GM10248 (cell line): ENCODE results near the gene CYP2C18.
"Not testable (repeated sequence)": the region's sequence is repeated elsewhere in the genome, so short reads cannot be mapped to it uniquely, and the experiment has no call there.

Source experiments
- CTCF ChIA-PET: fragments of 300-600 bp; sonication (Branson Sonifier 250); formaldehyde crosslinking; extraction: SDS; loops from one replicate; lab custom pipeline; 2021; ENCODE audit warnings: antibody characterized with exemption; lab: Yijun Ruan, JAX
- POLR2A ChIA-PET: fragments of 350-650 bp; sonication (Branson Sonifier 250); formaldehyde crosslinking; extraction: SDS; loops from one replicate; lab custom pipeline; 2020; ENCODE audit warnings: antibody characterized with exemption; lab: Yijun Ruan, JAX
- DNase-seq: peaks from one replicate; pipeline ENCODE4 v3.0.0; 2012; ENCODE audit errors: extremely low spot score
- CTCF ChIP-seq: IDR thresholded peaks from 2 replicates; pipeline ENCODE4 v1.5.1; 2012; ENCODE audit warnings: mild to moderate bottlenecking, low read depth; ENCODE audit errors: extremely low read depth, missing control alignments, control extremely low read depth

The CYP2C18 gene

GRCh38 chr10:94666391-94667102 lies 17.0 kb upstream of the CYP2C18 start:
- ChIA-PET POLR2A (no interaction called here), CTCF (no interaction called here)
- DNase-seq: no peak
- no peak for TF ChIP-seq CTCF

GRCh38 chr10:94673614-94674321 lies 9.8 kb upstream of the CYP2C18 start:
- ChIA-PET POLR2A (no interaction called here), CTCF (interaction anchor here (1.6 kb wide), 1 partner anchor 50 kb away, joined by 3 read pairs; no protein-coding TSS in a partner anchor)
- TF ChIP-seq CTCF: no peak
- no peak for DNase-seq

GRCh38 chr10:94676496-94676895 lies 7.0 kb upstream of the CYP2C18 start:
- POLR2A ChIA-PET: no interaction called here
- no peak for DNase-seq
- TF ChIP-seq CTCF: no peak
- CTCF ChIA-PET: interaction anchor here (1.2 kb wide), 1 partner anchor 13 kb away, joined by 3 read pairs; no protein-coding TSS in a partner anchor

- no peak for TF ChIP-seq CTCF
- POLR2A ChIA-PET: no interaction called here
- no peak for DNase-seq
- CTCF ChIA-PET: no interaction called here
Measured at GRCh38 chr10:94677691-94678090, 5.8 kb upstream of the CYP2C18 start.

- ChIA-PET CTCF (no interaction called here), POLR2A (no interaction called here)
- no peak for DNase-seq
- no peak for TF ChIP-seq CTCF
Measured at GRCh38 chr10:94678475-94678874, 5.1 kb upstream of the CYP2C18 start.

GRCh38 chr10:94680544-94680943 lies 3.0 kb upstream of the CYP2C18 start:
- TF ChIP-seq CTCF: no peak
- ChIA-PET CTCF (no interaction called here), POLR2A (no interaction called here)
- DNase-seq: no peak

GRCh38 chr10:94682636-94683035 lies 893 bp upstream of the CYP2C18 start:
- POLR2A ChIA-PET, CTCF ChIA-PET, DNase-seq: not testable (repeated sequence)
